DMS53 (cell line): ENCODE measurements around the gene CHRNA7.
"Not testable (repeated sequence)": the region's sequence is repeated elsewhere in the genome, so short reads cannot be mapped to it uniquely, and the experiment has no call there.

Experiments used
- DNase-seq: peaks from one replicate; lab custom pipeline; 2025; lab: John Stamatoyannopoulos, UW

CHRNA7 gene

DNA sequence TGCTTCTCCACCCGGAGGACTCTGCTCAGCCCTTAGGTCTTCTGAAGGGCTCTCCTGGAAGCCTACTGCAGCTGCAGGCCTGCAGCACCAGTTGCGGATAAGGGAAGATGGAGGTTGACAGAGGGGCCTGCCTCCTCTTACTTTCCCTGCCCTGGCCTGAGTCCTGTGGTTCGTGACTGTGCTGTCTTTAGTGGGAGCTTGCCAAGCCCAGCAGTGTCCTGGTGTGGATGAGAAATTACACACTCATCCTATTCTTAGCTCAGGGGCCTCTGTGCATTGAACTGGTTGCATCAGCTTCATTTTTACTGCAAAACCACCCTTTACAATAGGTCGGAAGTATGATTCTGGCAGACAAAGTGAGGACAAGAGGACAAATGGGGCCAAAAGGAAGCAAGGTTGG lies 163.5 kb downstream of the CHRNA7 start:
- DNase-seq, result not testable (repeated sequence)

- DNase-seq, result not testable (repeated sequence)
These were observed 165.9 kb downstream of the CHRNA7 start for GRCh38 chr15:32196206-32196605.

- not testable (repeated sequence) for DNase-seq
These were observed 168.6 kb downstream of the CHRNA7 start for GRCh38 chr15:32198938-32199337.

DNA sequence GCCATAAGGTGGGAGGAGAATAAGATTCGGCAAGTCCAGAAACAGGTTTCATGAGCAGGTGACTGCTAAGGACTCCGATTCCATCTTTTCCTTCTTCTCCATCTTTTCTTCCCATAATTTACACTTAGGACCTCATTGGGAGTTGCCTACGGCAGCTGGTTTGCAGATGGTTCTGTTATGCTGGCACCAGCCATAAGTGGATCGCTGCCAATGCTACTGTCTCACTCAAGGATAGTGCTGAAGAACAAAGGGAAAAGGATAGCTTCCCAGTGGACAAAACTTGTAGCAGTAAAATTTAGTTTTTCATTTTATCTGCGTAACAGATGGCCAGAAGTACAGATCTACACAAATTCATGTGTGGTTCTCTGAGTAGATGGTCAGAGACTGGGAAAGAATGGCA lies 178.8 kb downstream of the CHRNA7 start:
- DNase-seq, result not testable (repeated sequence)

- no peak for DNase-seq
These were observed 188.4 kb downstream of the CHRNA7 start for GRCh38 chr15:32218666-32219065.
